GM12873 (cell line): Measurements from ENCODE around the gene ATG10.

Experiments
- TF ChIP-seq, protein P1 (sequence below): IDR thresholded peaks from 2 replicates; pipeline ENCODE4 v1.5.1; 2012; ENCODE audit warnings: low read depth, mild to moderate bottlenecking, moderate library complexity, low read length, control low read depth; ENCODE audit not compliant: insufficient read depth; ENCODE audit errors: missing control alignments

Gene ATG10

DNA sequence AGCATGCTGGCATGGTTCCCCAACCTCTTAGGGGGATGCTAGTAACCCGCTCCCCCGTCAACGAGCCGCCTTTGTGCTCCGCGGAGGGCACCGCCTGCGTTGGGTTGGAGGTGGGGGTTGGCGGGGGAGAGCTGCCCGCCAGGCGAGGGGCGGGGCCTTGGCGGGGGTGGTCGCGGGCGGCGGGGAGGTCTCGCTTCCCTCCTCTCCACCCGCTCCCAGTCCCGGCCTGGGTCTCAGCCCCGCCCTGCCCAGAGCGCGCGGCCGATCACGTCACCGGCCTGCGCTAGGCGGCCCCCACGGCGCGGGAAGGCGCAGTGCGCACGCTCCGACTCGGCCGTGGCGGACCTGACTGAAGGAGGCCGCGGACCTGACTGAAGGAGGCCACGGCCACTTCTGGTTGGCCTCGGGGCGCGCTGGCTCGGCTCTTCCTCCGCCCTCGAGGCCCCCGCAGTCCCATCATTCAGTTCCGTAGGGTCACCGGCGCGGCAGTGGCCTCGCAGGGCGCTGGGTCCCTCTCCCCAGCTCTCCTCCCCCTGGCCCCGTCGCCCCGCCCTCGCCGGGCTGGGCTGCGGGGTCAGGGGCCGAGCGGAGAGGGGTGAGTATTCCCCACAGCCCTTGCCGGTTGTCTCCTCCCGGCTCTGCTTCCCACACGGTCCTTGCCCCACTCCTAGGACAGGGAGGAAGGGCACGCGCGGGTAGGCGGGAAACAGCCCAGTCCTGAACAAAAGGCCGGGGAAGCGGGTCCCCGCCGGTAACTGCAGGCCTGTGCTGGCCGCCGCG is at the start of gene ATG10:
Gene ATG10 (plus strand): TSS at position 312 of the 780 bp plus-strand sequence. CDS start 15,548 bp downstream, outside the sequence.
- TF ChIP-seq, protein P1, sequence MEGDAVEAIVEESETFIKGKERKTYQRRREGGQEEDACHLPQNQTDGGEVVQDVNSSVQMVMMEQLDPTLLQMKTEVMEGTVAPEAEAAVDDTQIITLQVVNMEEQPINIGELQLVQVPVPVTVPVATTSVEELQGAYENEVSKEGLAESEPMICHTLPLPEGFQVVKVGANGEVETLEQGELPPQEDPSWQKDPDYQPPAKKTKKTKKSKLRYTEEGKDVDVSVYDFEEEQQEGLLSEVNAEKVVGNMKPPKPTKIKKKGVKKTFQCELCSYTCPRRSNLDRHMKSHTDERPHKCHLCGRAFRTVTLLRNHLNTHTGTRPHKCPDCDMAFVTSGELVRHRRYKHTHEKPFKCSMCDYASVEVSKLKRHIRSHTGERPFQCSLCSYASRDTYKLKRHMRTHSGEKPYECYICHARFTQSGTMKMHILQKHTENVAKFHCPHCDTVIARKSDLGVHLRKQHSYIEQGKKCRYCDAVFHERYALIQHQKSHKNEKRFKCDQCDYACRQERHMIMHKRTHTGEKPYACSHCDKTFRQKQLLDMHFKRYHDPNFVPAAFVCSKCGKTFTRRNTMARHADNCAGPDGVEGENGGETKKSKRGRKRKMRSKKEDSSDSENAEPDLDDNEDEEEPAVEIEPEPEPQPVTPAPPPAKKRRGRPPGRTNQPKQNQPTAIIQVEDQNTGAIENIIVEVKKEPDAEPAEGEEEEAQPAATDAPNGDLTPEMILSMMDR = no peak

DNA sequence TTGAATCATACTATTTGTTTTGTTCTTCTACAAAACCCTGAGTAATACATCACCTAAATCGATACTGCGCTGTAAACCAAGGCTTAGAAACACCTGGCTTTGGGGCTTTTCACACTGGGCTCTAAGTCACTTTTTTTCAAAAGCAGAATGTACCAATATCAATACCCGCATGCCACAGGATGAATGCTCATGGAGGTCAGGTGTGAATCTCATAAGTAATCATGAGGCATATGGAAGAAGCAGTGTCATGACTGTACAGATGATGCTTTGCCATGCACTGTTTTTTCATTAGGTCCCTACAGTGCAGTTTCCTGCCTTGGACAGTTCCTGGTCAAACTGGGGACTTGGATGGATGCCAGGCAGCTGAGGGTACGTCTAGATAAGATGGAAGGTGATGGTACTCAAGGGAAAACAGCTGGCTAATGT is 49.0 kb upstream of the ATG10 start:
- TF ChIP-seq, protein P1 = no peak

DNA sequence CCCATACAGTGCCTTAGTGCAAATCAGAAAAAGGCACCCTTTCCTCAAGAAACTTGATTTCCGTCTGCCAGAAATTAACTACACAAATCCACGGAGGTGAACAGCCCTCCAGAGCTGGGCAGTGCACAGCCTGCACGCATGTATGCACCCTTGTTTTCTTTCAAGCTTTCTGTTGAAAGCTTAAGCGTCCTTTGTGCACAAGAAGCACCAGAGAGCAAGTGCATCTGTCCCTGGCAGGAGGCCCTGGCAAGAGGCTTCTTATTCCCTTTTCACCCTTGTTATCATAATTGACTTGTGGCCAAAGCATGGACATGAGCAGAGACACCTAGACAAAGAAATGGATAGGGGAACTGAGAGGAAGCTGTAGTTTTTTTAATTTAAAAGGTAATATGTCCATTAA is 47.4 kb upstream of the ATG10 start:
- TF ChIP-seq, protein P1 = no peak

DNA sequence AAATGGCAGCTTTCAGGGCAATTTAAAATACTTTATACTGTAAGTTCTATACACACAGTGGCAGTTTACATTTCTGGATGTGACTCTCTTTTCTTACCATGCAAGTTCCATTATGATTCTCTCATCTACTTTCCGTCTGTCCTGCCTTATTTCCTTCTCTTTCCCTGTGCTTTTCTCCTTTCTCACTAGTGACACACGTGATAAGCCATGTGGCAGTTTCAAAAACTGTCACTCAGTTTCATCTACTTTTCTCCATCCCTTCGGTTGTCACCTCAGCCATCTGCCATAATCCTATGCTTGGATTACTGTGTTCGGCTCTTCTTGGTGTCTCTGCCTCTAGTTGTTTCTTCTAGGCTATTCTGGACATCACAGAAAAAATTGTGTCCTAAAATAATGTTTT is 46.8 kb upstream of the ATG10 start:
- TF ChIP-seq, protein P1 = no peak

- TF ChIP-seq, protein P1 = no peak
Measured at GRCh38 chr5:81925981-81926380, 45.8 kb upstream of the ATG10 start.

- TF ChIP-seq, protein P1 = no peak
Measured at GRCh38 chr5:81936066-81936465, 35.8 kb upstream of the ATG10 start.

DNA sequence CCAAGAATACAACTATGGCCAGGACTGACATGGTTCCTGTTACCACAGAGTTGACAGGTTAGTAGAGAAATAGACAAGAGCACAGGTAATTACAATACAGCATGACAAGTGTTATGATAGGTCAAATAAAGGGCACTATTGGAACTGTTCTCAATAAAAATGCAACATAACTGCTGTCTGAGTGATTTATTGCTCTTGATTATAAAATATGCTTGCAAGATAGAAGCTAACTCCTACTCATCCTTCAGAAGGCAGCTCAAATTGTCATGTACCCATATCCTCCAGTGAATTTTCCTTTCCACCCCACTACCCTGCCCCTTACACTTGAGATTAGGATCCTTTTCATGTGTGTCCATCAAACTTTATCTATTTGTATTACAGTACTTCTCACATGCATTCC is 35.1 kb upstream of the ATG10 start:
- TF ChIP-seq, protein P1 = no peak
